ENCODE measurements around the gene MRNIP.

The MRNIP gene

GRCh38 chr5:179820127-179820482 lies 38.5 kb downstream of the MRNIP start:
- DNase-seq = no peak

- DNase-seq = peak; percentile 44
Measured at GRCh38 chr5:179819296-179820126, 39.1 kb downstream of the MRNIP start.

GRCh38 chr5:179818746-179819295 lies 39.8 kb downstream of the MRNIP start:
- DNase-seq = peak; percentile 85

- no peak for DNase-seq
Measured at GRCh38 chr5:179817890-179818745, 40.5 kb downstream of the MRNIP start.

- no peak for DNase-seq
Measured at GRCh38 chr5:179817470-179817840, 41.2 kb downstream of the MRNIP start.

GRCh38 chr5:179816796-179817469 lies 41.7 kb downstream of the MRNIP start:
- DNase-seq = no peak

- no peak for DNase-seq
Measured at GRCh38 chr5:179816401-179816795, 42.2 kb downstream of the MRNIP start.

- no peak for DNase-seq
Measured at GRCh38 chr5:179815491-179816249, 42.9 kb downstream of the MRNIP start.

GRCh38 chr5:179814090-179814489 lies 44.5 kb downstream of the MRNIP start:
- DNase-seq = no peak

GRCh38 chr5:179812997-179813607 lies 45.5 kb downstream of the MRNIP start:
- DNase-seq = no peak

GRCh38 chr5:179812135-179812825 lies 46.3 kb downstream of the MRNIP start:
- no peak for DNase-seq

GRCh38 chr5:179806250-179807048 lies 52.2 kb downstream of the MRNIP start, which contains the start of gene MGAT4B:
Gene MGAT4B (minus strand): TSS chr5:179806866. CDS start chr5:179806583, 283 bp downstream.
- DNase-seq = peak; percentile 74

GRCh38 chr5:179805529-179806249 lies 52.9 kb downstream of the MRNIP start:
- peak; percentile 32 for DNase-seq

GRCh38 chr5:179805070-179805528 lies 53.5 kb downstream of the MRNIP start:
- DNase-seq = no peak

- DNase-seq = no peak
Measured at GRCh38 chr5:179804555-179804947, 54.1 kb downstream of the MRNIP start.

GRCh38 chr5:179803651-179804554 lies 54.7 kb downstream of the MRNIP start:
- no peak for DNase-seq

- no peak for DNase-seq
Measured at GRCh38 chr5:179802950-179803562, 55.6 kb downstream of the MRNIP start.

Measured in fibroblast of skin of right quadriceps (primary cell).